Inflammatory macrophage (primary cell): ENCODE results near the gene SH3BGRL.
"Not testable (repeated sequence)": the region's sequence is repeated elsewhere in the genome, so short reads cannot be mapped to it uniquely, and the experiment has no call there.

Source experiments
- DNase-seq, 2 donors: peaks; one replicate each; pipeline ENCODE4 v3.0.0-alpha.2; 2020 to 2022

SH3BGRL gene

DNA sequence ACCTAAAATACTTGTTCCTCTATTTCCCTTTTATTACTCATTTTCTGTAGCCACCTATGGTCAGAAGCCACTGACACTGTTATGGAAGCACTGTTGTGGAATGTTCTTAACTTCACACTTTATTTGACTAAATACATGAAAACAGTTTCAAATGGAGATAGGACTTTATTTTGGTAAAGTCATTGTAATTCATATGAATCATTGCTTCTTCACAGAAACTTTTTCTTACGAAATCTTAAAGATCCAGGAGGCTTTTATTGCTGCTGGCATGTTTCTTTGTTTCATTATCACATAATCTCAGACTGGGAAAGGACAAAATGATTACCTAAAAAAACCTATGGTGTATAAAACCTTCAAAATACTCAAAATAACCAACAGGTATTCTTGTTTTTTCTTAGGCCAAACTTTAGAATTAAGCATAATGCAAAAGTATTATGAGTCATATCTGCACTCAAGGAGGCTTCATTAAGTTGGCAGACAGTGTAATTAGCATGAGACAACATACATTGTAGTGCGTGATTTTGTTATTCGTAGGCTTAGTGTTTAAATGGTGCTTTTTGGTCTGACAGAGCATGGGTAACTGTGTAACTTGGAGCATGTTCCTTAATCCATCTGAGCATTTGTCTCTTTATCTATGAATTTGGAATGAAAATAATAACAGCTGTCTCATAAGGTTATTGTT is 58.0 kb downstream of the SH3BGRL start:
- peak; percentile 1 to 6 for DNase-seq

DNA sequence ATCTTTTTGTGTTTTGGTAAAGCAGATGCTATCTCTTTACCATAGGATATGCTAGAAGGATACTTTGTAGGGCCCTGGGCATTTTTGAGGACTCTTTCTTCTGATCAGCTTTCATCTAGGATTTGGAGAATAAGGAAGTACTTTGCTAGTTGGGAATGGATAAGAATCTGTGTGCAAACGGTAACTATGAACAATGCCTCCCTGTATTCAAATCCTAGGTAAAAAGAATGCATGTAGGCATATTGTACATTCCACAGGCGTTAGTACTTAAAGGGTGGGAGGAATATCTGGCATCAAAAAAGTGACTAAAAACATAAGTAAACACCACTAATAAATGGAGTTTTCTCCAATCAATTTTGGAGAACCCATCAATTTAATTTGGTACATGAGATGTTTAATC is 59.7 kb downstream of the SH3BGRL start:
- no peak for DNase-seq

DNA sequence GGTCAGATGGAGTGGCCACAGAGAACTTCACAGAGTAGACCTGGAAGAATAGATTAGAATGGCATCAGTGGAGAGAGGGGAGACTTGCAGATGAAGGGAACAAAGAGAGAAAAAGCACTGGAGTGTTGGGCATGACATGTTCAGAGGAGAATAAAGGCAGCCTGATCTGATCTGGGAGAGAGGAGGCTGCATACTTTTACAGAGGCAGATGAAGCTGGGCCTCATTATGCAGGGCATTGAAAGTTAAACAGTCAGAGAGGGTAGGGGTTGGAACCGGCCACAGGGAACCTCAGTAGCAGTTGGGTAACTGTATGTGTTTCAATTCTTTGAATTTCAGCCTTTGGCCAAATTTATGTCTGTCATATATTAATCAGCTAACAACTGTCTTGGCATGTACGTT is 61.2 kb downstream of the SH3BGRL start:
- DNase-seq, result no peak

DNA sequence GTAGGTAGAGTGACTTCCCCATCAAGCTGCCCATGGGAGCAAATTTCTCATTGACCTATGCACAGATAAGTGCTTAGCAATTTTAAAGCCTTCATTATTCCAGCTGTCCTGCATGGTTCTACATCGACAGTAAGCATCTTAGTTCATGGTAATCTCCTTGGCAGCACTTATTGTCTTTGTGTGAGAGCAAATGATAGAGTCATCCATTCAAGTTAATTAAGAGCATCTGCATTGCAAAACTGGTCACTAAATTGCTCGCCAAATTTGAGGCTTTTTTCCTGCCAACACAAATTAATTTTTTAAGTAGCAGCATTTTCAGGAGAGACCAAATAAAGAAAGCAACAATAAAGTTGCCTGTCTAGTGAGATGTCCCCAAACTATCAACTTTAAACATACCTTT is 76.7 kb downstream of the SH3BGRL start:
- no peak for DNase-seq

DNA sequence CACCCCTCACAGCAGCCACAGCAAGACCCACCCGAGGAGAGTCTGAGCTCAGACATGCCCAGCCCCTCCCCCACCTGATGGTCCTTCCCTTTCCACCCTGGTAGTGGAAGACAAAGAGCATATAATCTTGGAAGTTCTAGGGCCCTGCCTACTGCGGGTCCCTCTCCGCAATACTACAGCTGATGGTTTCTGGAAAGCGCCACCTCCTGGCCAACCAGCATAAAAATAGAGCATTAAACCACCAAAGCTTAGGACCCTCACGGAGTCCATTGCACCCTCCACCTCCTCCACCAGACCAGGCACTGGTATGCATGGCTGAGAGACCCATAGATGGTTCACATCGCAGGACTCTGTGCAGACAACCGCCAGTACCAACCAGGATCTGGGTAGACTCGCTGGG is 78.2 kb downstream of the SH3BGRL start:
- no peak for DNase-seq

DNA sequence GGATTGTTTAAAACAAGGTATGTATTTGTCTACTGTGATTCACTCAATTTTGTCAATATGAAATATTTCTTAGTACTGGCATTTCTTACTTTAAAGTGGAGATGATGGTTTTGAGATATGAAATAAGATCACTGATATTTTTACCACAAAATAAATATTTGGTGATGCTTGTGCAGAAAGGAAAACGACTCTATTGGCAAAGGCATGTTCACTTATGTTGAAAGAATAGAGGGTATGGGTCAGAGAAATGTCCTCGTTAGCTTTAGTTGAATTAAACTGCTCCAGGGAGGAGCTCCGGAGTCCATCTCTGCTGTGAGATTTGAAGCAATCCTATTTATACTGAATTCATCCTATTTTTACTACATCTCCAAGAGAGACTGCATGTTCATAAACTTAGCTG is 84.2 kb downstream of the SH3BGRL start:
- no peak for DNase-seq

DNA sequence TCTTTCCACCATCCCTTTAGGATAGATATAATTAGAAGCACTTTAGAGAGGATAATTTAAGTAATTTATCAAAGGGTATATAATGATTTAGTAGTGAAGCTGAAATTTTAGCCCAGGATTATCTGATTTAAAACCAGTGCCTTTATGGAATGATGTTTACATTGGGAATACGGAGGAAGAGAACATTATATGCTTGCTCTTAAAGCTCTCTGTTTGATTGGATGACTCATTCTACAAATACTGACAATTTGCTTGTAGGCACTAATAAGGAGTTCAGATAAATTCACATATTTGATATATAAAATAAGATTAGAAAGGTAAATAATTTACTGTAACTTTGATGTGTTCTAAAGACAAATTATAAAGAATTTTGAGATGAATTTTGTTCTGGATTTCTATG is 84.7 kb downstream of the SH3BGRL start:
- DNase-seq, result no peak

DNA sequence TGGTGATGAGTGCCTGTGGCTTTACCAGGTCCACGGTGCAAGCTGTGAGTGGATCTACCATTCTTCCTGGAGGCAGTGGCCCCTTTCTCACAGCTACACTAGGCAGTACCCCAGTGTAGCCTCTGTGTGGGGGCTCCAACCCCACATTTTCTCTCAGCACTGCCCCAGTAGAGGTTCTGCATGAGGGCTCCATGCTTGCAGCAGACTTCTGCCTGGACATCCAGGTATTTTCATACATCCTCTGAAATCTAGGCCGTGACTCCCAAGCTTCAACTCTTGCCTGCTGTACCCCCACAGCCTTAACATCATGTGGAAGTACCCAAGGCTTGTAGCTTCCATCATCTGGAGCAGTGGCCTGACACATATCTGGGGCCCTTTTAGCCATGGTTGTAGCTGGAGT is 90.1 kb downstream of the SH3BGRL start:
- no peak for DNase-seq

DNA sequence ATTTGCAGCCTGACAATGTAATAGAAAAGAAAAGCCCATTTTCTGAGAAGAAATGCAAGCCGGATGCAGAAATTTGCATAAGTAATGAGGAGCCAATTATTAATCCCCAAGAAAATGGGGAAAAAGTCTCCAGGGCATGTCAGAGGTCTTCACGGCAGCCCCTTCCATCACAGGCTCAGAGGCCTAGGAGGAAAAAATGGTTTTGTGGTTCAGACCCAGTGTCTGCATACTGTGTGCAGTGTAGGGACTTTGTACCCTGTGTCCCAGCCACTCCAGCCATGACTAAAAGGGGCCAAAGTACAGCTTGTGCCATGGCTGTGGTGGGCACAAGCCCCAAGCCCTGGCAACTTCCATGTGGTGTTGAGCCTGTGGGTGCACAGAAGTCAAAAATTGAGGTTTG is 92.2 kb downstream of the SH3BGRL start:
- no peak for DNase-seq

DNA sequence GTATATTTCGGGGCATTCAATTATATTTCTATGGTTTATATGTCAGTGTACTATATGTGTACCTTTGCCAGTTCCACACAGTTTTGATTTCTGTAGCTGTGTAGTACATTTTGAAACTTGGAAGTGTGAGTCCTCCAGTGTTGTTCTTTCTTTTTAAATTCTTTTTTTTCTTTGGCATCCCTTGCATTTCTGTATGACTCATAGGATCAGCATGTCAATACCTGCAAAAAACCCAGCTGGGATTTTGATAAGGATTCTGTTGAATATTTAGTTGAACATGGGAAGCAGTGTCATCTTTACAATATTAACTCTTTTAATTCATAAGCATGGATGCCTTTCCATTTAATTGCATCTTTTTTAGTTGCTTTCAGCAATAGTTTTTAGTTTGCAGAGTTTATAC is 100.0 kb downstream of the SH3BGRL start:
- DNase-seq, result no peak

DNA sequence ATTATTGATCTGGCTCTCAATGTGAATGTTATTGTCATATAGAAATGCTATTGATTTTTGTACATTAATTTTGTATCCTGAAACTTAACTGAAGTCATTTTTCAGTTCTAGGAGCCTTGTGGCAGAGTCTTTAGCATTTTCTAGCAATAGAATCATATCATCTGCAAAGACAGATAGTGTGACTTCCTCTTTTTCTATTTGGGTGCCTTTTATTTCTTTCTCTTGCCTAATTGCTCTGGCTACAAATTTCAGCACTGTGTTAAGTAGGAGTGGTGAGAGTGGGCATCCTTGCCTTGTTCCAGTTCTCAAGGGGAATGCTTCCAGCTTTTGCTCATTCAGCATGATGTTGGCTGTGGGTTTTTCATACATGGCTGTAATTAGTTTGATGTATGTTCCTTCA is 102.7 kb downstream of the SH3BGRL start:
- DNase-seq, result peak; percentile 47 to 49

DNA sequence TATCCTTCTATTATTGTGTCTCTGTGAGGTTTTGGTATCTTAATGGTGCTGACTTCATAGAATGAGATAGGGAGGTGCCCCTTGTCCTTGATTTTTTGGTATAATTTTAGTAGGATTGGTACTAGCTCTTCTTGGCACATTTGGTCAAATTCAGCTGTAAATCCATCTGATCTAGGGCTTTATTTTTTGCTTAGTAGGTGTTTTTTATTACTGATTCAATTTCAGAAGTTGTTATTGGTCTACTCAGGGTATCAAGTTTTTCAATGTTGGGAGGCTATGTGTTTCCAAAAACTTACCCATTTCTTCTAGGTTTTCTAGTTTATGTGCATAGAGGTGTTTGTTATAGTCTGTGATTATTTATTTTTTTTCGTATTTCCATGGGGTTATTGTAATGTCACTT is 103.3 kb downstream of the SH3BGRL start:
- DNase-seq, result no peak

DNA sequence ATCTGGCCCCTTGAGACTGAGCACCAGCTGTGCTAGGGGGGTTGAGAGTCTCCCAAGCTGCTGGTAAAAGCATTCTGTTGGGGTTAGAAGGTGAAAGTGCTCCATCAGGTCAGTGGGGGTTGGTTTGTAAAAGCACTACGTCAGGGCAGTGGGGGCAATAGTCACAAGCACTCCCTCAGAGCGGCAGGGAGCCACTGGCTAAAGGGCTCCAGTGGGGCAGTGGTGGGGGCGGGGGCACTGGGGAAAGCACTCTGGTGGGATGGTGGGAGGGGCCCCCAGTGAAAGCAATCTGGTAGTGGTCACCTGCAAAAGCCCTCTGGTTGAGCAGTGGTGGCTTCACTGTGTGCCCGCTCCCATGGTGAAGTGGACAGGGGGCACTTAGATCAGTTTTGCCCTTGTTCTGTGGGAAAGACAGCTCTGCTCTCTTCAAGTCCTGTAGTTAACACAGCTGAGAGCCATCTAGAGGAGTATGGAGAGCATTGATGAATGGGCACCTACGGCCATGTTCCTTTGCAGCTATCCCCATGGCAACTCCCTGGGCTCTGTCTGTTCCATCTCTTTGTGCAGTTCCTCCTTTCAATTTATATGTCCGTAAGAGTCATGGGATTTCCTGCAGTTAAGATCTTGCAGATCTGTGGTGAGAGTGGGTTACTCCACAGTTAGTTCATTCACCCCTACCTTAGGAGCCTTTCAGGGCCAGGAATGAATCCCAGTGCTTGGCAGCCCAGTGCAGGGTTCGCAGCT is 106.4 kb downstream of the SH3BGRL start:
- DNase-seq, result peak; percentile 31 to 46

DNA sequence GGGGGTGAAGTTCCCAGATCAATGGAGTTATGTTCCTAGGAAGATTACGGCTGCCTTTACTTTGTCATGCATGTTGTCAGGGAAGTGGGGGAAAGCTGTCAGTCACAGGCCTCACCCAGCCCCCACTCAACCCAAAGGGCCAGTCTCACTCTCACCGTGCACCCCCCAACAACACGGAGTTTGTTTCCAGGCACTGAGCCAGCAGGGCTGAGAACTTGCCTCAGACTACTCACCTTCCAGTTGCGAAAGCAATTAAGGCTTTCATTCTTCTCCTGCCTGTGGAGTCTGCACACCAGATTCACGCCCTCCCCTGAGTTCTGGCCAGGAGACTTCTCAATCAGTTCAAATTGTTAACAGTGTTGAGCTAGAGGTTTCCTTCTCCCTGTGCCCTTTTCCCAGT is 114.3 kb downstream of the SH3BGRL start:
- DNase-seq, result no peak

DNA sequence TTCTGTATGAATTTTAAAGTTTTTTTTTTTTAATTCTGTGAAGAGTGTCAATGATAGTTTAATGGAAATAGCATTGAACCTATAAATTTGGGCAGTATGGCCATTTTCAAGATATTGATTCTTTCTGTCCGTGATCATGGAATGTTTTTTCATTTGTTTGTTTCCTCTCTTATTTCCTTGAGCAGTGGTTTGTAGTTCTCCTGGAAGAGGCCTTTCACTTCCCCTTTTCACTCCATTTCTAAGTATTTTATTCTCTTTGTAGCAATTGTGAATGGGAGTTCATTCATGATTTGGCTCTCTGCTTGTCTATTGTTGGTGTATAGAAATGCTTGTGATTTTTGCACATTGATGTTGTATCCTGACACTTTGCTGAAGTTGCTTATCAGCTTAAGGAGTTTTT is 129.8 kb downstream of the SH3BGRL start:
- not testable (repeated sequence) for DNase-seq

DNA sequence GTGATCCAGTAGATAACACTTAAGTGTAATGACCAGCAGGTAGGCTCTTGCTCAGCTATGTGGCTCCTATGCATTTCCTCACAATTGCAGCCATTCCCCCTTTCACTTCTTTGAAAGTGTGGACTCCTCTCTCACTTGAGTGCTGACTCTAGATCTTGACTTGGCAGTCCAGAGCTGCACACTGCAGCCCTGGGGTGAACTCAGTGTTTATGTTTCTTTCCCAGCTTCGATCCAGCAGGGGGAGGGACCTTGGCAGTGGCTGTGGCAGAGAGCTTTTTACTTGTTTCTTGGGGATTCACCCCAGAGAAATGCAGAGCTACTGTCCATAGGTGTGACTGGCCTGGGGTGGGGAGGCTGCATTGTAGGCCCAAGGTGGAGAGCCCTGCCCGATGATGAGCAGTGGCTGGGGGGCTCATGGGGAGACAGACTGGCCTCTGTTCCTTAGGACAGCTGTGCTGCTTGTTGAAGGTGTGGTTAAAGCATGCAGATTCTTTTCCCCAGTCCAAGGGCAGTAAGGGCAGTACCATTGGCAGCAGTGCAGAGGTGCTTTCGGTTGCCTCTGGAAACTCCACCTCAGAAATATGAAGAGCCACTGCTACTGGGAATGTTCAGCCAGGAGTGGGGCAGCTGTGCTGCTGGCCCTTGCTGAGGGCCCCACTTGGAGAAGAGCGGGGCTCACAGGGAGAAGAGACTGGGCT is 134.7 kb downstream of the SH3BGRL start:
- DNase-seq, result no peak

DNA sequence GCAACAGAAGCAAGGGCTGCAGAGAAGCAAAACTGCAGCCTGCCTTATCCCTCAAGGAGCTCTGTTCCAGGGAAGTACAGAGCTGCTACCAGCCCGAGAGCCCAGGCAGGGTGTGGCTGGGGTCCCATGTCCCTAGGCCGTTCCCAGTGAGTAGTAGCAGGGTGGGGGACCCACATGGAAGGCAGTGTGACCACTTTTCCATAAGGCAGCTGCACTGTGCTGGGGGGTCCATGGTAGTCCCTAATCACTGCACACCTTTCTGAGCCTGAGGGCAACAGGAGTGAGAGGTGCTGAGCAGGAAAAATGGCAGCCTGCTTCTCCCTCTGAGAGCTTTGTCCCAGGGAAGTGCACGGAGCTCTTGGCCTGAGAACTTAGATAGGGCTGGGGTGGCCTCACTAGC is 135.9 kb downstream of the SH3BGRL start:
- no peak for DNase-seq

DNA sequence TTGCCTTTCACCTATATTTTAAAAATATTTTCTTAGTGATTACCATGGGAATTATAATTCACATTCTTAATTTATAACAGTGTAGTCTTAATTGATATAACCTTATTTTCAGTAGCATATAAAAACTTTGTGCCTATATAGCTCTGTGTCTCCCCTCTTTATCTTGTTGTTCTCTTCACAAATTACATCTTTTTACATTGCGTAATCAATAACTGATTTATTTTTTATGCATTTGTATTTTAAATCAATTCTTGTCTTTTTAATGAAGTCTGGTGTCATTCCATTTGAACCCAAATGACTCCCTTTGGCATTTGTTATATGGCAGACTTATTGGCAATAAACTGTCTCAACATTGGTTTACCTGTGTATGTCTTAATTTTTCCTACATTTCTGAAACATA is 137.0 kb downstream of the SH3BGRL start:
- DNase-seq, result no peak

DNA sequence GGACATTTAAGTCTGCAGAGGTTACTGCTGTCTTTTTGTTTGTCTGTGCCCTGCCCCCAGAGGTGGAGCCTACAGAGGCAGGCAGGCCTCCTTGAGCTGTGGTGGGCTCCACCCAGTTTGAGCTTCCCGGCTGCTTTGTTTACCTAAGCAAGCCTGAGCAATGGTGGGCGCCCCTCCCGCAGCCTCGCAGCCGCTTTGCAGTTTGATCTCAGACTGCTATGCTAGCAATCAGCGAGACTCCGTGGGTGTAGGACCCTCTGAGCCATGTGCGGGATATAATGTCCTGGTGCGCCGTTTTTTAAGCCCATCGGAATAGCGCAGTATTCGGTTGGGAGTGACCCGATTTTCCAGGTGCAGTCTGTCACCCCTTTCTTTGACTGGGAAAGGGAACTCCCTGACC is 143.4 kb downstream of the SH3BGRL start:
- not testable (repeated sequence) for DNase-seq
